K562 (cell line): Measurements from ENCODE around the gene CEP95. TPM values are rescaled to one million over a fixed set of nuclear protein-coding genes. Genes with fewer than 3 reads are reported as not detected.

Experiments
- ATAC-seq: fragments of 200-7000 bp; cut with Tn5 transposase; 3 replicates; pipeline ENCODE4 v1.9.1; 2020; ENCODE audit warnings: moderate library complexity
- BruUV-seq: library from RNA; stranded (reverse); fragments of 400-500 nt; replicated peaks from 2 replicates; lab custom pipeline; 2021; lab: Mats Ljungman, UMichigan
- CTCF ChIA-PET: fragments of 300-600 bp; formaldehyde crosslinking; extraction: SDS; loops from one replicate; lab custom pipeline; 2021; ENCODE audit warnings: low intra/inter-chr PET ratio; lab: Yijun Ruan, JAX
- POLR2A ChIA-PET: fragments of 300-600, 350-650 bp; sonication (Branson Sonifier 250); formaldehyde crosslinking; extraction: SDS; loops from one replicate; lab custom pipeline; 2021; ENCODE audit warnings: antibody characterized with exemption, inconsistent platforms; lab: Yijun Ruan, JAX
- DNase-seq, 4 experiments: peaks; one replicate each; pipeline versions ENCODE4 v3.0.0 to v3.0.0-alpha.2; 2011 to 2018; ENCODE audit warnings: low spot score in 3 of 4, mixed read lengths in 3 of 4; ENCODE audit errors: extremely low read depth in 1 of 4
- FAIRE-seq: peaks from 2 replicates; lab custom pipeline; 2011; peaks lifted over from hg19 to GRCh38; lab: Jason Lieb, UNC
- H2AFZ ChIP-seq: 2 replicates; pipeline ENCODE4 v1.6.0; 2011; ENCODE audit warnings: low read depth, low read length, control low read depth, inconsistent platforms
- H3K27ac ChIP-seq: fragments of 200-600 bp; 3 replicates; pipeline ENCODE4 v1.8.0; 2011; ENCODE audit warnings: low read depth, mild to moderate bottlenecking, control low read depth, inconsistent platforms, low read length, moderate library complexity, mixed read lengths; ENCODE audit errors: extremely low read depth
- H3K27me3 ChIP-seq, 2 experiments: fragments of 300-600 bp in 1 of 2; 2 replicates in 1 of 2; 3 replicates in 1 of 2; pipeline versions ENCODE4 v1.6.0 to v1.8.0; 2011; ENCODE audit warnings: inconsistent platforms in 2 of 2, low read length in 2 of 2, mild to moderate bottlenecking in 1 of 2, mixed read lengths in 1 of 2, moderate library complexity in 1 of 2; ENCODE audit not compliant: control insufficient read depth in 2 of 2, insufficient read depth in 2 of 2
- H3K36me3 ChIP-seq: fragments of 300-600 bp; 3 replicates; pipeline ENCODE4 v1.8.0; 2011; ENCODE audit warnings: mild to moderate bottlenecking, low read length, inconsistent platforms; ENCODE audit not compliant: control insufficient read depth, insufficient read depth
- H3K4me1 ChIP-seq, 2 experiments: fragments of 200-600 bp in 1 of 2; replicated peaks in 1 of 2; 2 replicates in 1 of 2; 3 replicates in 1 of 2; pipeline versions ENCODE4 v1.5.1 to v1.8.0; 2011; ENCODE audit warnings: inconsistent platforms in 2 of 2, low read length in 2 of 2, mild to moderate bottlenecking in 1 of 2, mixed read lengths in 1 of 2, moderate library complexity in 1 of 2; ENCODE audit not compliant: control insufficient read depth in 2 of 2, insufficient read depth in 2 of 2
- H3K4me2 ChIP-seq: 2 replicates; pipeline ENCODE4 v1.6.1; 2011; ENCODE audit warnings: low read length, control low read depth, inconsistent platforms, mixed read lengths; ENCODE audit not compliant: insufficient read depth
- H3K4me3 ChIP-seq: fragments of 200-600 bp; sonication (generic), shearing (Covaris generic); 2 replicates; pipeline ENCODE4 v1.5.1; 2016; ENCODE audit warnings: control low read depth, inconsistent platforms
- H3K79me2 ChIP-seq: fragments of 200-600 bp; 3 replicates; pipeline ENCODE4 v1.8.0; 2011; ENCODE audit warnings: low read length, inconsistent platforms; ENCODE audit not compliant: control insufficient read depth, insufficient read depth
- H3K9ac ChIP-seq, 2 experiments: 2 replicates each; pipeline versions ENCODE4 v1.6.0 to v1.6.1; 2011; ENCODE audit warnings: low read depth in 2 of 2, low read length in 2 of 2, control low read depth in 1 of 2, inconsistent platforms in 1 of 2, mild to moderate bottlenecking in 1 of 2, mixed read lengths in 1 of 2; ENCODE audit not compliant: insufficient read depth in 1 of 2
- H3K9me1 ChIP-seq: one replicate; pipeline ENCODE4 v1.6.0; 2011; ENCODE audit warnings: inconsistent platforms, mild to moderate bottlenecking, low read length, moderate library complexity; ENCODE audit not compliant: control insufficient read depth, insufficient read depth
- H3K9me3 ChIP-seq: replicated peaks from 2 replicates; pipeline ENCODE4 v1.5.1; 2011; ENCODE audit warnings: low read depth, low read length, inconsistent platforms; ENCODE audit not compliant: control insufficient read depth, insufficient read depth
- H4K20me1 ChIP-seq: replicated peaks from 2 replicates; pipeline ENCODE4 v1.6.1; 2011; ENCODE audit warnings: low read length, inconsistent platforms, mixed read lengths; ENCODE audit not compliant: control insufficient read depth, insufficient read depth
- E2F3 ChIP-seq: fragments of 250-450 bp; sonication (Bioruptor Pico); IDR thresholded peaks from 2 replicates; pipeline ENCODE4 v1.4.0; 2020; ENCODE audit warnings: mild to moderate bottlenecking
- EZH2 ChIP-seq: IDR thresholded peaks from 2 replicates; pipeline ENCODE4 v1.6.1; 2012; ENCODE audit warnings: low read depth, mild to moderate bottlenecking, inconsistent platforms, low read length, borderline replicate concordance
- FOS ChIP-seq: IDR thresholded peaks from 3 replicates; pipeline ENCODE4 v1.6.1; 2011; ENCODE audit not compliant: insufficient read length; ENCODE audit errors: extremely low read depth
- HLTF ChIP-seq: fragments of 450-650 bp; IDR thresholded peaks from 2 replicates; pipeline ENCODE4 v1.6.1; 2016
- KDM5B ChIP-seq: fragments of 200-600 bp; sonication (generic); IDR thresholded peaks from 2 replicates; pipeline ENCODE4 v1.6.1; 2012; ENCODE audit warnings: low read depth, mild to moderate bottlenecking, moderate library complexity, low read length, control low read depth, inconsistent platforms; ENCODE audit not compliant: insufficient replicate concordance
- MCM3 ChIP-seq: fragments of 450-650 bp; IDR thresholded peaks from 2 replicates; pipeline ENCODE4 v1.6.1; 2016
- PCBP2 ChIP-seq: fragments of 200-400 bp; formaldehyde crosslinking; IDR thresholded peaks from 2 replicates; pipeline ENCODE4 v1.6.1; 2018; ENCODE audit warnings: low read length, low read depth, mild to moderate bottlenecking, moderate library complexity; ENCODE audit not compliant: poor library complexity, severe bottlenecking
- POLR3G ChIP-seq: IDR thresholded peaks from 2 replicates; pipeline ENCODE4 v1.6.1; 2011; ENCODE audit not compliant: insufficient read length, insufficient replicate concordance; ENCODE audit errors: extremely low read depth
- SMAD2 ChIP-seq: fragments of 150-350 bp; IDR thresholded peaks from 2 replicates; pipeline ENCODE4 v1.6.1; 2014; ENCODE audit warnings: low read depth, mild to moderate bottlenecking, low read length
- STAG1 ChIP-seq: sonication (generic); formaldehyde crosslinking; IDR thresholded peaks from 2 replicates; pipeline ENCODE4 v1.5.0; 2020; ENCODE audit warnings: missing genetic modification reagents, borderline replicate concordance
- STAT5A ChIP-seq: IDR thresholded peaks from 2 replicates; pipeline ENCODE4 v1.6.1; 2012; ENCODE audit warnings: low read length, inconsistent platforms, borderline replicate concordance
- U2AF1 ChIP-seq: fragments of 200-400 bp; formaldehyde crosslinking; optimal IDR thresholded peaks from 2 replicates; pipeline ENCODE3; 2017; ENCODE audit warnings: mild to moderate bottlenecking, low read depth, low read length, moderate library complexity
- ZNF586 ChIP-seq: fragments of 450-650 bp; formaldehyde crosslinking; conservative IDR thresholded peaks from 2 replicates; pipeline ENCODE4 v1.4.0; 2020; ENCODE audit warnings: mild to moderate bottlenecking, moderate library complexity
- WGBS: fragments of 100-300 bp; shearing (Covaris generic); methylation state at CpG from one replicate; pipeline ENCODE4 v1.1.6; 2016; ENCODE audit warnings: low coverage, mixed read lengths; ENCODE audit not compliant: insufficient coverage; ENCODE audit errors: missing lambda C conversion rate; 5-methylcytosine and 5-hydroxymethylcytosine counted together
- in situ Hi-C: fragments of 300-500 bp; cut with MboI; formaldehyde crosslinking; loops from 4 replicates; pipeline ENCODE4 v1.15.0; 2018; ENCODE audit warnings: inconsistent platforms, mixed read lengths
- intact Hi-C: fragments of 100-400 bp; cut with micrococcal nuclease; formaldehyde crosslinking; loops from 2 replicates; pipeline ENCODE4 v1.14.2; 2022
- polyA plus RNA-seq, 8 experiments: library from polyadenylated mRNA; depleted of rRNA in 4 of 8; stranded (reverse) in 5 of 8; unstranded in 3 of 8; fragments of >200 nt; fragmentation: Nextera tagmentation in 2 of 8; fragmentation: Illumina TruSeq in 1 of 8; extraction: Ambion mirVana in 2 of 8; extraction: Trizol in 1 of 8; gene quantifications; 2 replicates each; pipeline versions ENCODE4 v1.2.1 to v1.2.3, GENCODE V29; 2011 to 2014; ENCODE audit warnings: inconsistent platforms in 1 of 8, missing spikeins in 1 of 8
- total RNA-seq, 7 experiments: library from RNA; depleted of rRNA in 6 of 7; stranded (reverse); fragments of >200 nt in 6 of 7; fragmentation: Illumina TruSeq in 2 of 7; extraction: Trizol in 2 of 7; gene quantifications; 2 replicates each; pipeline versions ENCODE4 v1.2.1 to v1.2.3, GENCODE V29; 2011 to 2021; ENCODE audit warnings: low replicate concordance in 1 of 7
- TF ChIP-seq, protein P1 (sequence below): fragments of 450-650 bp; formaldehyde crosslinking; IDR thresholded peaks from 2 replicates; pipeline ENCODE4 v1.4.0; 2020; ENCODE audit warnings: mild to moderate bottlenecking, moderate library complexity
- TF ChIP-seq, protein P2 (sequence below): conservative IDR thresholded peaks from 2 replicates; pipeline ENCODE4 v1.6.1; 2011; ENCODE audit warnings: low read depth, mild to moderate bottlenecking, low read length; ENCODE audit not compliant: control insufficient read depth
- TF ChIP-seq, protein P3 (sequence below): fragments of 250-450 bp; sonication (Bioruptor Pico); IDR thresholded peaks from 2 replicates; pipeline ENCODE4 v1.4.0; 2020; ENCODE audit warnings: mild to moderate bottlenecking, moderate library complexity
- TF ChIP-seq, protein P4 (sequence below): fragments of 200-800 bp; sonication (Bioruptor generic); IDR thresholded peaks from 2 replicates; pipeline ENCODE4 v1.6.1; 2017; ENCODE audit warnings: missing genetic modification characterization, missing compliant biosample characterization

The CEP95 gene
- total and polyA plus RNA-seq, 9 of the 15 experiments (the other 6 are each of a cell fraction or from before 2014, with no cell fraction given) = 26.7 to 80.7 (median 56.9) TPM

DNA sequence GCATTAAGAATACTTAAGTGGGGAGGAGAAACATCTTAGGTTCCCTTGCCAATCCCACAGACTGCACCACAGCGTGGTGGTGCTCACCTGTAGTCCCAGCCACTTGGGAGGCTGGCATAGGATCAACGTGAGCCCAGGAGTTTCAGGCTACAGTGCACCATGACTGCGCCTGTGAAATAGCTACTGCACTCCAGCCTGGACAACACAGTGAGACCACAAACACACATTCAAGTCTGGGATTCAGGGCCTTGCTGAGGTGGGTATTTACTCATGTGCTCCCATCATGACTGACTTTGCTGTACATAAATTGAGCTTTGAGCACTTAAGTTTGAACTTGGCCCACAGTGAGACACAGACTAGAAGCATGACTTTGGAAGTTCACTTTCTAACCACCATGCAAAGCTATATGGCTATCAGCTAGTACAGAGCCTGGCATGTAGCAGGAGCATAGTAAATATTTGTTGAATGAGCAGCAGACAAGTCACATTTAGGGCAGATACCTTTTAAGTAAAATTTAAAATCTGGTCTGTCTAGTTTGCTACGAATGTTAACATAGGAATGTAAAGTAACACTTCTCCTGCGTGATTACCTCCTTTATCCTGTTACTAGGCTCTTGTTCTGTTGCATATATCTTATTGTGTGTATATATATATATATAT, 33.5 kb downstream of the CEP95 start:
- Histone ChIP-seq H3K9ac (no peak overlapping the region), H2AFZ (no peak overlapping the region), H3K36me3 (peaks cover 60% of the 10 kb centered on the region), H3K79me2 (no peaks in the 10 kb centered on the region), H3K4me2 (no peak overlapping the region), H3K27ac (no peak overlapping the region), H3K9me3 (no peaks in the 10 kb centered on the region), H4K20me1 (no peaks in the 10 kb centered on the region), H3K9me1 (no peaks in the 10 kb centered on the region), H3K27me3 (no peaks in the 10 kb centered on the region), H3K4me1 (peaks cover 0 to 15% of the 10 kb centered on the region in 2 experiments; a peak in 3 of 5 replicates), H3K4me3 (no peak overlapping the region)
- DNase-seq = no peak
- intact Hi-C loops = no loop called here
- ChIA-PET POLR2A (interaction anchor here (0.6 to 1.3 kb wide), 3 partner anchors 7 to 199 kb away, joined by 5 to 8 read pairs (median 5); no protein-coding TSS in a partner anchor), CTCF (no interaction called here)
- TF ChIP-seq HLTF = no peak
- TF ChIP-seq ZNF586 = no peak
- no peak for TF ChIP-seq STAG1 (CRISPR knock-in tag)
- TF ChIP-seq, protein P1, sequence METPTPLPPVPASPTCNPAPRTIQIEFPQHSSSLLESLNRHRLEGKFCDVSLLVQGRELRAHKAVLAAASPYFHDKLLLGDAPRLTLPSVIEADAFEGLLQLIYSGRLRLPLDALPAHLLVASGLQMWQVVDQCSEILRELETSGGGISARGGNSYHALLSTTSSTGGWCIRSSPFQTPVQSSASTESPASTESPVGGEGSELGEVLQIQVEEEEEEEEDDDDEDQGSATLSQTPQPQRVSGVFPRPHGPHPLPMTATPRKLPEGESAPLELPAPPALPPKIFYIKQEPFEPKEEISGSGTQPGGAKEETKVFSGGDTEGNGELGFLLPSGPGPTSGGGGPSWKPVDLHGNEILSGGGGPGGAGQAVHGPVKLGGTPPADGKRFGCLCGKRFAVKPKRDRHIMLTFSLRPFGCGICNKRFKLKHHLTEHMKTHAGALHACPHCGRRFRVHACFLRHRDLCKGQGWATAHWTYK (CRISPR knock-in tag) = no peak
- TF ChIP-seq U2AF1 = no peak
- TF ChIP-seq, protein P2, sequence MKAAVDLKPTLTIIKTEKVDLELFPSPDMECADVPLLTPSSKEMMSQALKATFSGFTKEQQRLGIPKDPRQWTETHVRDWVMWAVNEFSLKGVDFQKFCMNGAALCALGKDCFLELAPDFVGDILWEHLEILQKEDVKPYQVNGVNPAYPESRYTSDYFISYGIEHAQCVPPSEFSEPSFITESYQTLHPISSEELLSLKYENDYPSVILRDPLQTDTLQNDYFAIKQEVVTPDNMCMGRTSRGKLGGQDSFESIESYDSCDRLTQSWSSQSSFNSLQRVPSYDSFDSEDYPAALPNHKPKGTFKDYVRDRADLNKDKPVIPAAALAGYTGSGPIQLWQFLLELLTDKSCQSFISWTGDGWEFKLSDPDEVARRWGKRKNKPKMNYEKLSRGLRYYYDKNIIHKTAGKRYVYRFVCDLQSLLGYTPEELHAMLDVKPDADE = no peak
- no peak for TF ChIP-seq SMAD2
- TF ChIP-seq, protein P3, sequence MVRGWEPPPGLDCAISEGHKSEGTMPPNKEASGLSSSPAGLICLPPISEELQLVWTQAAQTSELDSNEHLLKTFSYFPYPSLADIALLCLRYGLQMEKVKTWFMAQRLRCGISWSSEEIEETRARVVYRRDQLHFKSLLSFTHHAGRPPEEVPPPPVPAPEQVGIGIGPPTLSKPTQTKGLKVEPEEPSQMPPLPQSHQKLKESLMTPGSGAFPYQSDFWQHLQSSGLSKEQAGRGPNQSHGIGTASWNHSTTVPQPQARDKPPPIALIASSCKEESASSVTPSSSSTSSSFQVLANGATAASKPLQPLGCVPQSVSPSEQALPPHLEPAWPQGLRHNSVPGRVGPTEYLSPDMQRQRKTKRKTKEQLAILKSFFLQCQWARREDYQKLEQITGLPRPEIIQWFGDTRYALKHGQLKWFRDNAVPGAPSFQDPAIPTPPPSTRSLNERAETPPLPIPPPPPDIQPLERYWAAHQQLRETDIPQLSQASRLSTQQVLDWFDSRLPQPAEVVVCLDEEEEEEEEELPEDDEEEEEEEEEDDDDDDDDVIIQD = no peak
- TF ChIP-seq, protein P4, sequence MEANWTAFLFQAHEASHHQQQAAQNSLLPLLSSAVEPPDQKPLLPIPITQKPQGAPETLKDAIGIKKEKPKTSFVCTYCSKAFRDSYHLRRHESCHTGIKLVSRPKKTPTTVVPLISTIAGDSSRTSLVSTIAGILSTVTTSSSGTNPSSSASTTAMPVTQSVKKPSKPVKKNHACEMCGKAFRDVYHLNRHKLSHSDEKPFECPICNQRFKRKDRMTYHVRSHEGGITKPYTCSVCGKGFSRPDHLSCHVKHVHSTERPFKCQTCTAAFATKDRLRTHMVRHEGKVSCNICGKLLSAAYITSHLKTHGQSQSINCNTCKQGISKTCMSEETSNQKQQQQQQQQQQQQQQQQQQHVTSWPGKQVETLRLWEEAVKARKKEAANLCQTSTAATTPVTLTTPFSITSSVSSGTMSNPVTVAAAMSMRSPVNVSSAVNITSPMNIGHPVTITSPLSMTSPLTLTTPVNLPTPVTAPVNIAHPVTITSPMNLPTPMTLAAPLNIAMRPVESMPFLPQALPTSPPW (CRISPR knock-in tag) = no peak
- no peak for TF ChIP-seq STAT5A
- no peak for TF ChIP-seq POLR3G
- no peak for TF ChIP-seq KDM5B
- no peak for TF ChIP-seq MCM3
- TF ChIP-seq PCBP2 = no peak
- no peak for TF ChIP-seq E2F3 (CRISPR knock-in tag)
- no peak for TF ChIP-seq FOS
- TF ChIP-seq EZH2 = no peak
- in situ Hi-C loops = no loop called here
- 94% methylated on average over 5 of the region's 5 CpGs for WGBS
- no TSS peak for BruUV-seq
- no peak for ATAC-seq
- no peak for FAIRE-seq
